Heart right ventricle (tissue), 16 donors: ENCODE results near the gene DZIP1L. TPM values are rescaled to one million over a fixed set of nuclear protein-coding genes. Genes with fewer than 3 reads are reported as not detected.

Source experiments
- ATAC-seq, 8 donors: fragments of 200-7000 bp; cut with Tn5 transposase; one replicate each; pipeline ENCODE4 v1.9.1; 2020; ENCODE audit warnings: mild to moderate bottlenecking in 8 of 8, moderate library complexity in 8 of 8, moderate number of reproducible peaks in 1 of 8
- DNase-seq, 2 donors: peaks; one replicate each; pipeline ENCODE4 v3.0.0-alpha.2; 2020
- H3K27ac ChIP-seq, 10 donors: fragments of 200-600 bp; sonication (generic) in 2 of 10; one replicate each; pipeline versions ENCODE4 v1.5.0 to v1.8.0; 2020 to 2022; ENCODE audit warnings: mild to moderate bottlenecking in 3 of 10
- H3K27me3 ChIP-seq, 7 donors: fragments of 200-600 bp; one replicate each; pipeline ENCODE4 v1.8.0; 2021 to 2022; ENCODE audit warnings: mild to moderate bottlenecking in 2 of 7
- H3K36me3 ChIP-seq, 9 donors: fragments of 200-600 bp; sonication (generic) in 1 of 9; one replicate each; pipeline versions ENCODE4 v1.5.0 to v1.8.0; 2020 to 2022; ENCODE audit warnings: mild to moderate bottlenecking in 2 of 9
- H3K4me1 ChIP-seq, 9 donors: fragments of 200-600 bp; sonication (generic) in 1 of 9; one replicate each; pipeline versions ENCODE4 v1.5.0 to v1.8.0; 2020 to 2022; ENCODE audit warnings: mild to moderate bottlenecking in 4 of 9
- H3K4me3 ChIP-seq, 10 donors: fragments of 200-600 bp; sonication (generic) in 2 of 10; one replicate each; pipeline versions ENCODE4 v1.5.0 to v1.8.0; 2020 to 2022; ENCODE audit warnings: mild to moderate bottlenecking in 7 of 10, moderate library complexity in 2 of 10
- H3K9me3 ChIP-seq, 11 donors: fragments of 200-600 bp in 10 of 11; sonication (generic) in 2 of 11; one replicate each; pipeline versions ENCODE4 v1.5.0 to v1.8.0; 2013 to 2022; ENCODE audit warnings: mild to moderate bottlenecking in 2 of 11, control low read depth in 1 of 11, moderate library complexity in 1 of 11
- CTCF ChIP-seq, 9 donors: fragments of 200-600 bp; sonication (generic) in 2 of 9; IDR thresholded peaks; one replicate each; pipeline versions ENCODE4 v1.5.0 to v1.8.0; 2021 to 2022; ENCODE audit warnings: antibody characterized with exemption in 9 of 9, mild to moderate bottlenecking in 5 of 9, moderate library complexity in 1 of 9
- WGBS, 2 donors: extraction: QIAGEN DNeasy Blood & Tissue Kit; methylation state at CpG; one replicate each; pipeline ENCODE4 v1.1.7; 2013; ENCODE audit warnings: inconsistent platforms in 1 of 2; 5-methylcytosine and 5-hydroxymethylcytosine counted together
- intact Hi-C, 10 donors: fragments of 100-400 bp; cut with DNase I; formaldehyde crosslinking; loops; one replicate each; pipeline versions ENCODE4 v1.11.1 to v1.14.2; 2022
- polyA plus RNA-seq, 2 donors: library from polyadenylated mRNA; stranded (reverse); fragments of 200-250 nt; gene quantifications; one replicate each; pipeline ENCODE4 v1.2.3, GENCODE V29; 2013
- total RNA-seq, 10 donors: library from RNA; stranded (reverse); fragmentation: NEBNext Ultra II Directional in 3 of 10; extraction: Animal tissue kit (Norgen Biotek cat#: 25700) in 3 of 10; gene quantifications; one replicate each; pipeline versions ENCODE4 v1.2.1 to v1.2.4, GENCODE V29; 2021 to 2023
- donor health status: Arrhythmogenic right ventricular cardiomyopathy.
- donor health status: ischemic (EF 13 %, LVEDD 7.1; RV severe dilation, severe dysfunction).
- donor health status: healthy with polysubstance abuse.
- donor health status: DM: no; HTN: yes; CAD: no.
- donor health status: DM: no; HTN: no; CAD: no.
- donor health status: ischemic (EF 25% LVEDD 6.9; RV normal size, moderate dysfunction).
- donor health status: ischemic (EF 25% LVEDD 5.7; RV mildly dilated, moderate dysfunction).
- donor health status: healthy.
- donor health status: DM: yes; HTN: yes; CAD: no.
- donor health status: Ischemic cardiomyopathy.
- donor health status: ischemic (EF 35%, LVEDD 5.7; RV mildly dilated, moderate dysfunction).
- donor health status: nonischemic (EF 11% LVEDD 7.7; RV severe dilation, severe dysfunction).
- donor health status: DM: yes; HTN: yes; CAD: no.
- donor health status: PGD.
- donor health status: ischemic (EF 29% LVEDD 5.4; RV normal size, mild dysfunction).
- donor health status: nonischemic (EF 23%, LVEDD 6.1; RV moderate dilation, normal function).

DZIP1L gene
- total and polyA plus RNA-seq, 12 donors: 1.9 to 5.5 (median 3.8) TPM

DNA sequence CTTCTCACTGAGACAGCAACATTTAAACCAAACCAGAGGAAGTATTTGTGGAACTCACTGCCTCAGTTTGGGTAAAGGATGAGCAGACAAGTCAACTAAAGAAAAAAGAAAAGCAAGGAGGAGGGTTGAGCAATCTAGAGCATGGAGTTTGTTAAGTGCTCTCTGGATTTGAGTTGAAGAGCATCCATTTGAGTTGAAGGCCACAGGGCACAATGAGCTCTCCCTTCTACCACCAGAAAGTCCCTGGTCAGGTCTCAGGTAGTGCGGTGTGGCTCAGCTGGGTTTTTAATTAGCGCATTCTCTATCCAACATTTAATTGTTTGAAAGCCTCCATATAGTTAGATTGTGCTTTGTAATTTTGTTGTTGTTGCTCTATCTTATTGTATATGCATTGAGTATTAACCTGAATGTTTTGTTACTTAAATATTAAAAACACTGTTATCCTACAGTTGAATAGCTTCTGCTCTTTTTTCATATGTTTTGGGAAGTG lies 82.2 kb downstream of the DZIP1L start:
- intact Hi-C loops: no loop called here
- ATAC-seq: no peak
- no peaks in the 10 kb centered on the region for H3K27me3 ChIP-seq
- H3K4me1 ChIP-seq: no peaks in the 10 kb centered on the region
- 97 to 100% methylated on average over 2 of the region's 2 CpGs for WGBS, 2 donors
- no peak for DNase-seq
- H3K9me3 ChIP-seq: no peaks in the 10 kb centered on the region
- TF ChIP-seq CTCF (IDR thresholded peaks at IDR 0.05): no peak
- H3K36me3 ChIP-seq: peaks cover 0 to 15% (median 0%) of the 10 kb centered on the region in 9 donors
- H3K4me3 ChIP-seq: no peak overlapping the region
- no peak overlapping the region for H3K27ac ChIP-seq

DNA sequence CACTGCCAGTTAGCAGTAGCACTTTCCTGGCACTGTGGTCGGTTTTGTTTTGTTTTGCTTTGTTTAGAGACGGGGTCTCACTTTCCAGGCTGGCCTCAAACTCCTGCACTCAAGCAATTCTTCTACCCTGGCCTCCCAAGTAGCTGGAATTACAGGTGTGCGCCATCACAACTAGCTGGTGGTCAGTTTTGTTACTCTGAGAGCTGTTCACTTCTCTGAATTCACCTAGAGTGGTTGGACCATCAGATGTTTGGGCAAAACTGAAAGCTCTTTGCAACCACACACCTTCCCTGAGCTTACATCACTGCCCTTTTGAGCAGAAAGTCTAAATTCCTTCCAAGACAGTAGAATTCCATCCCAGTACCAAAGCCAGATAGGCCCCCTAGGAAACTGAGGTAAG lies 82.8 kb downstream of the DZIP1L start:
- WGBS, 2 donors: 95 to 97% methylated on average over 3 of the region's 3 CpGs

GRCh38 chr3:138031536-138031935 lies 83.9 kb downstream of the DZIP1L start:
- no peak for ATAC-seq
- Histone ChIP-seq H3K27me3 (no peaks in the 10 kb centered on the region), H3K4me1 (no peaks in the 10 kb centered on the region), H3K4me3 (no peak overlapping the region), H3K9me3 (no peaks in the 10 kb centered on the region), H3K36me3 (peaks cover 0 to 15% (median 0%) of the 10 kb centered on the region in 9 donors), H3K27ac (no peak overlapping the region)
- WGBS, 2 donors: 73 to 97% methylated on average over 3 of the region's 3 CpGs
- TF ChIP-seq CTCF (IDR thresholded peaks at IDR 0.05): no peak
- intact Hi-C loops: no loop called here
- DNase-seq: no peak

More for the DNA sequence above, 82.8 kb downstream of the DZIP1L start:
- Histone ChIP-seq H3K4me3 (no peak overlapping the region), H3K27ac (no peak overlapping the region), H3K4me1 (no peaks in the 10 kb centered on the region), H3K9me3 (no peaks in the 10 kb centered on the region), H3K27me3 (no peaks in the 10 kb centered on the region), H3K36me3 (peaks cover 0 to 15% (median 0%) of the 10 kb centered on the region in 9 donors)
- TF ChIP-seq CTCF (IDR thresholded peaks at IDR 0.05): no peak
- intact Hi-C loops: no loop called here
- no peak for DNase-seq
- no peak for ATAC-seq

GRCh38 chr3:138030734-138031280 lies 84.6 kb downstream of the DZIP1L start:
- no peak for ATAC-seq
- no peak for TF ChIP-seq CTCF (IDR thresholded peaks at IDR 0.05)
- Histone ChIP-seq H3K4me1 (no peaks in the 10 kb centered on the region), H3K36me3 (peaks cover 0 to 15% (median 0%) of the 10 kb centered on the region in 9 donors), H3K4me3 (no peak overlapping the region), H3K27ac (no peak overlapping the region), H3K9me3 (no peaks in the 10 kb centered on the region), H3K27me3 (no peaks in the 10 kb centered on the region)
- DNase-seq: no peak
- intact Hi-C loops: no loop called here
- 87 to 88% methylated on average over 11 of the region's 11 CpGs for WGBS, 2 donors
